C4-2B (cell line): Measurements from ENCODE around the gene ANXA4.

Experiments used
- H3K27ac ChIP-seq: fragments of 450-650 bp; 2 replicates; pipeline ENCODE4 v1.5.1; 2017
- CTCF ChIP-seq: fragments of 450-650 bp; conservative IDR thresholded peaks from 2 replicates; pipeline ENCODE4 v1.5.1; 2017; ENCODE audit warnings: mild to moderate bottlenecking
- ZFX ChIP-seq: fragments of 450-650 bp; IDR thresholded peaks from 2 replicates; pipeline ENCODE4 v1.6.1; 2017

ANXA4 gene

GRCh38 chr2:69743847-69744264 is 1.9 kb downstream of the ANXA4 start:
- H3K27ac ChIP-seq = no peak overlapping the region
- no peak for TF ChIP-seq CTCF
- no peak for TF ChIP-seq ZFX

- TF ChIP-seq ZFX = no peak
- no peak for TF ChIP-seq CTCF
- no peak overlapping the region for H3K27ac ChIP-seq
Observed at GRCh38 chr2:69744456-69744855, 2.5 kb downstream of the ANXA4 start.

GRCh38 chr2:69745035-69745434 is 3.1 kb downstream of the ANXA4 start:
- H3K27ac ChIP-seq = no peak overlapping the region
- TF ChIP-seq ZFX (no peak), CTCF (no peak)

GRCh38 chr2:69750246-69750645 is 8.3 kb downstream of the ANXA4 start:
- TF ChIP-seq CTCF = no peak
- TF ChIP-seq ZFX = no peak
- H3K27ac ChIP-seq = no peak overlapping the region

GRCh38 chr2:69753659-69754363 is 11.9 kb downstream of the ANXA4 start:
- no peak overlapping the region for H3K27ac ChIP-seq
- TF ChIP-seq ZFX (no peak), CTCF (no peak)

GRCh38 chr2:69754633-69755032 is 12.7 kb downstream of the ANXA4 start:
- no peak for TF ChIP-seq CTCF
- TF ChIP-seq ZFX = no peak
- H3K27ac ChIP-seq = no peak overlapping the region

- TF ChIP-seq ZFX (no peak), CTCF (no peak)
- H3K27ac ChIP-seq = no peak overlapping the region
Observed at GRCh38 chr2:69755862-69756467, 14.0 kb downstream of the ANXA4 start.
